ENCODE measurements around the gene TPK1. TPM values are rescaled to one million over a fixed set of nuclear protein-coding genes. Genes with fewer than 3 reads are reported as not detected.
A peak's percentile ranks its signal among the peaks of the same experiment; 100 is the strongest.

The TPK1 gene
- total RNA-seq, 1 experiment from 2014 or later = 3.1 TPM

DNA sequence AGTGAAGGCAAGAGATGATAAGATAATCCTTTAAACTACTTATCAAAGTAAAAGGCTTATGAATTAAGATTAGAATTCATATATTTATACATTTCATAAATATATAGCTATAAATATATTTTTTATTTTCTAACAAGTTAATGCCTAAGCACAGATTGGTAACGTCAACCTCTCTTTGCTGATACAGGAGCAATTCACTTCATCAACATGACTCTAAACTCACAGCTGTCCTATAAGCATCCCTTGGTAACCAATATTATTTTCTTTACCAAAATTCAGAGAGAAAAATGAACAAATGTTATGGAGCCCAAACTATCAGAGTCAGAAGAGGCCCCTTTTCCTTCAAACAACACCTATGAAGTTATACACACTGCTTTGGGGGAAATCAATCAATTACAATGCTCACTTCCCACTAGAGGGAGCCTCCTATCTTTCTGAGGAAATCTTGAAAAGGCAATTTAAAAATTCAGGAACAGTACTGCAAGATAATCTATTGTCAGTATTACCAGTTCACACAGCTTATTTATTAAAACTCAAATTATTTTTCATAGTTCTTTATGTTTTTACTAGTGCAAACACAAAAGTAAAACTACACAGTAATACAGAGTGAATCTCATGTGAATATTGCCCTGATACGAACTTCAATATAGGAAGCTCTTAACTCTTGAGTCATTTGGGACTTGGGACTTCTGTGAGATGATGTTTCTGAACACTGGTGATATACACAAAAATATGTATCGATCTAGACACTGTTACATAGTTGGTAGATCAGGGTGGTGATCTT lies 381.4 kb downstream of the TPK1 start:
- Histone ChIP-seq H2AK5ac (ENCODE audit: insufficient read length, low read length) (no peak overlapping the region), H3K23ac (ENCODE audit: insufficient read length, low read depth, low read length) (no peak overlapping the region), H3T11ph (ENCODE audit: low read length) (no peak overlapping the region), H3K27ac (ENCODE audit: insufficient read length, low read depth, low read length) (no peak overlapping the region), H3K4me2 (ENCODE audit: insufficient read depth, insufficient read length, low read length) (no peak overlapping the region), H4K20me1 (ENCODE audit: control insufficient read depth, insufficient read depth, insufficient read length) (no peaks in the 10 kb centered on the region), H2BK5ac (ENCODE audit: insufficient read length, low read length) (no peak overlapping the region), H3K79me1 (ENCODE audit: insufficient read depth, low read depth, low read length, poor library complexity, severe bottlenecking) (no peaks in the 10 kb centered on the region), H4K91ac (ENCODE audit: insufficient read length, low read depth, low read length) (no peak overlapping the region), H4K8ac (replicated peaks; ENCODE audit: insufficient read length, low read depth, low read length) (no peak overlapping the region), H2AFZ (ENCODE audit: low read length) (no peak overlapping the region), H4K5ac (ENCODE audit: insufficient read length, low read depth, low read length) (no peak overlapping the region), H3K9ac (ENCODE audit: extremely low read depth, insufficient read length, low read length) (no peak overlapping the region), H2BK12ac (ENCODE audit: insufficient read length, low read depth, low read length) (no peak overlapping the region), H2BK120ac (ENCODE audit: low read depth, low read length, poor library complexity, severe bottlenecking) (no peak overlapping the region), H2BK15ac (ENCODE audit: low read depth, low read length) (no peak overlapping the region), H3K4me1 (ENCODE audit: insufficient read depth, low read length) (no peaks in the 10 kb centered on the region), H3K18ac (ENCODE audit: insufficient read length, low read depth, low read length) (no peak overlapping the region), H3K56ac (ENCODE audit: insufficient read length, low read depth, low read length) (no peak overlapping the region), H3K9me3 (ENCODE audit: control insufficient read depth, low read depth, low read length) (peaks cover 26% of the 10 kb centered on the region), H2BK20ac (ENCODE audit: low read depth, low read length, poor library complexity, severe bottlenecking) (no peak overlapping the region), H3K79me2 (ENCODE audit: insufficient read depth, low read length) (no peaks in the 10 kb centered on the region), H3K4ac (ENCODE audit: low read depth, low read length) (no peak overlapping the region), H3K27me3 (ENCODE audit: insufficient read depth, low read length) (peaks cover 2% of the 10 kb centered on the region; the same call in 1 of the 2 replicates), H3K14ac (ENCODE audit: insufficient read depth, low read length) (no peak overlapping the region), H3K23me2 (ENCODE audit: insufficient read length, low read depth, low read length, poor library complexity, severe bottlenecking) (no peaks in the 10 kb centered on the region)
- WGBS (ENCODE audit: extremely low coverage, insufficient read length, low lambda C conversion rate) = no CpG with 5 or more reads among the region's 3 CpGs
- Mint-ChIP-seq H3K4me1 (no peaks in the 10 kb centered on the region; a peak in 1 of 4 replicates), H3K27ac (no peak overlapping the region), H3K9me3 (peaks cover 29 to 33% of the 10 kb centered on the region in 2 experiments), H3K4me3 (no peak overlapping the region), H3K27me3 (ENCODE audit: low read depth) (no peaks in the 10 kb centered on the region), H3K36me3 (ENCODE audit: insufficient read depth in 1 of 3, low read depth in 3 of 3) (peaks cover 18 to 28% (median 18%) of the 10 kb centered on the region in 3 experiments)
- no peak for DNase-seq
- TF ChIP-seq, protein P1, sequence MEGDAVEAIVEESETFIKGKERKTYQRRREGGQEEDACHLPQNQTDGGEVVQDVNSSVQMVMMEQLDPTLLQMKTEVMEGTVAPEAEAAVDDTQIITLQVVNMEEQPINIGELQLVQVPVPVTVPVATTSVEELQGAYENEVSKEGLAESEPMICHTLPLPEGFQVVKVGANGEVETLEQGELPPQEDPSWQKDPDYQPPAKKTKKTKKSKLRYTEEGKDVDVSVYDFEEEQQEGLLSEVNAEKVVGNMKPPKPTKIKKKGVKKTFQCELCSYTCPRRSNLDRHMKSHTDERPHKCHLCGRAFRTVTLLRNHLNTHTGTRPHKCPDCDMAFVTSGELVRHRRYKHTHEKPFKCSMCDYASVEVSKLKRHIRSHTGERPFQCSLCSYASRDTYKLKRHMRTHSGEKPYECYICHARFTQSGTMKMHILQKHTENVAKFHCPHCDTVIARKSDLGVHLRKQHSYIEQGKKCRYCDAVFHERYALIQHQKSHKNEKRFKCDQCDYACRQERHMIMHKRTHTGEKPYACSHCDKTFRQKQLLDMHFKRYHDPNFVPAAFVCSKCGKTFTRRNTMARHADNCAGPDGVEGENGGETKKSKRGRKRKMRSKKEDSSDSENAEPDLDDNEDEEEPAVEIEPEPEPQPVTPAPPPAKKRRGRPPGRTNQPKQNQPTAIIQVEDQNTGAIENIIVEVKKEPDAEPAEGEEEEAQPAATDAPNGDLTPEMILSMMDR (conservative IDR thresholded peaks at IDR 0.05) = peak; percentile 65

Data from H9 (cell line).